Activated naive CD4-positive, alpha-beta T cell treated with anti-CD3 and anti-CD28 coated beads, Interleukin-2, amount 50 U/mL, for 24 hours (primary cell): Measurements from ENCODE around the gene RABGAP1L.
A peak's percentile ranks its signal among the peaks of the same experiment; 100 is the strongest.
"Not testable (repeated sequence)": the region's sequence is repeated elsewhere in the genome, so short reads cannot be mapped to it uniquely, and the experiment has no call there.

Source experiments
- H3K27ac Mint-ChIP-seq: one replicate; pipeline ENCODE4 v1.8.0; 2021; ENCODE audit warnings: mild to moderate bottlenecking, mixed read lengths
- H3K27me3 Mint-ChIP-seq: one replicate; pipeline ENCODE4 v1.8.0; 2021; ENCODE audit warnings: mixed read lengths
- H3K36me3 Mint-ChIP-seq: one replicate; pipeline ENCODE4 v1.8.0; 2021; ENCODE audit warnings: mixed read lengths
- H3K4me1 Mint-ChIP-seq: one replicate; pipeline ENCODE4 v1.8.0; 2021; ENCODE audit warnings: mixed read lengths
- H3K4me3 Mint-ChIP-seq: one replicate; pipeline ENCODE4 v1.8.0; 2021; ENCODE audit warnings: mild to moderate bottlenecking, mixed read lengths
- H3K9me3 Mint-ChIP-seq: one replicate; pipeline ENCODE4 v1.8.0; 2021; ENCODE audit warnings: mixed read lengths

The RABGAP1L gene

GRCh38 chr1:174322202-174322862 lies 163.0 kb downstream of the RABGAP1L start:
- peaks cover 49% of the 10 kb centered on the region for H3K9me3 Mint-ChIP-seq
- H3K27me3 Mint-ChIP-seq = no peaks in the 10 kb centered on the region
- H3K4me1 Mint-ChIP-seq = peaks cover 16% of the 10 kb centered on the region
- H3K4me3 Mint-ChIP-seq = no peak overlapping the region
- peaks cover 72% of the 10 kb centered on the region for H3K36me3 Mint-ChIP-seq
- no peak overlapping the region for H3K27ac Mint-ChIP-seq

DNA sequence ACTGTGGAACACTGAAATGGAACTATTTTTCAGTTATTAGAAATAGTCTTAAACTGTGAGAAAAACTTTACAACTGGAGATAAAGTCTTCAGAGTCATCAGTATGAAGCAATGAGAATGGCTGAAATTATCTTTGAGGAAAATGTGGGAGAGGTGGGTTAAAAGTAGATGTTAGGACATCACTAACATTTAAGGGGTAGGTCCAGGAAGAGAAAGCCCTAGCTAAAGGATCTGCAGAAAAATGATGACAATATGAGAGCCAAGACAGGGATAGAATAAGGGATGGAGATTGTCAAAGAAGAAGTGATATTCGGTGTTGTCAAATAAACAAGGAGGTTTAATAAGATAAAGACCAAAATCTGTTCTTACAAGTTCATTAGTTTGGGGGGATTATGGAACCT lies 165.2 kb downstream of the RABGAP1L start:
- Mint-ChIP-seq H3K27ac (no peak overlapping the region), H3K9me3 (peaks cover 37% of the 10 kb centered on the region), H3K27me3 (no peaks in the 10 kb centered on the region), H3K4me3 (no peak overlapping the region), H3K36me3 (peaks cover 55% of the 10 kb centered on the region), H3K4me1 (peaks cover 10% of the 10 kb centered on the region)

DNA sequence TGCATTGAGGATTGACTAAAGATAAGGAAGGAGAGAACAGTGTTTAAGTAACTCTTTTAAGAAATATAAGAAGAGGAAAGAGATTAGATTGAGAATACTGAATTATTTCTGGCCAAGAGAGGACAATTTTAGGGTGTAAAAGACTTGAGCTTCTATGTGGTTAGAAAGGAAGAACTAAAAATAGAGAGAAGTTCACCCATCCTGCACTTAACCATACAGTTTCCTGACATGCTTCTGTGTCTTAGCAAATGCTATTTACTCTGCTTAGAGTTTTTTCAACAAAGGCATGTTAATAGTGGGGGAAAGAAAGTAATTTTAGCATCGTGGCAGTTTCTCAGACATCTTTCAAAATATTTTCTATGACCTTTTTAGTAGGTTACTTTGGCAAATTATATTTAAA lies 165.6 kb downstream of the RABGAP1L start:
- peaks cover 10% of the 10 kb centered on the region for H3K4me1 Mint-ChIP-seq
- H3K27me3 Mint-ChIP-seq = no peaks in the 10 kb centered on the region
- H3K36me3 Mint-ChIP-seq = peaks cover 50% of the 10 kb centered on the region
- peaks cover 32% of the 10 kb centered on the region for H3K9me3 Mint-ChIP-seq
- no peak overlapping the region for H3K4me3 Mint-ChIP-seq
- H3K27ac Mint-ChIP-seq = no peak overlapping the region

- H3K27me3 Mint-ChIP-seq = no peaks in the 10 kb centered on the region
- no peak overlapping the region for H3K4me3 Mint-ChIP-seq
- H3K9me3 Mint-ChIP-seq = peaks cover 26% of the 10 kb centered on the region
- peaks cover 40% of the 10 kb centered on the region for H3K36me3 Mint-ChIP-seq
- peaks cover 13% of the 10 kb centered on the region for H3K4me1 Mint-ChIP-seq
- no peak overlapping the region for H3K27ac Mint-ChIP-seq
Observed at GRCh38 chr1:174326278-174326677, 167.0 kb downstream of the RABGAP1L start.

DNA sequence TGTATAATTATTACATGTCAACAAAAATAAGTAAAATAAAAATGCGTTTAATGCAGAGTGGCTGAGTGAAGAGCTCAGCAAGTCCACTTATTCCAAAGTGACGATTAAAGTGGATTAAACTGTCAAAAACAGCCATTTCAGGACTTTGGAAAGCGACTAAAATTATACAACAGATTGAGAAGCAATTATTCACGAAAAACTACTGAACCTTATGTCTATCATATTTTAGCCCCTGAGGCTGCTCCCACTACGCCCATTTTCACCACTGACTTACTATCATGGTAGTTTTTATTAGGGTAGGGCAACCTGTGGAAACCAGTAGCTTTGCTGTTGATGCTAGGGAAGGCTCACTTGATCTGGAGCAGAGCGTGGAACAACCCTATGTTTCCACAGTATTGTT lies 174.1 kb downstream of the RABGAP1L start:
- no peak overlapping the region for H3K4me3 Mint-ChIP-seq
- H3K9me3 Mint-ChIP-seq = no peaks in the 10 kb centered on the region
- H3K4me1 Mint-ChIP-seq = peaks cover 3% of the 10 kb centered on the region
- no peaks in the 10 kb centered on the region for H3K27me3 Mint-ChIP-seq
- peaks cover 10% of the 10 kb centered on the region for H3K36me3 Mint-ChIP-seq
- no peak overlapping the region for H3K27ac Mint-ChIP-seq

DNA sequence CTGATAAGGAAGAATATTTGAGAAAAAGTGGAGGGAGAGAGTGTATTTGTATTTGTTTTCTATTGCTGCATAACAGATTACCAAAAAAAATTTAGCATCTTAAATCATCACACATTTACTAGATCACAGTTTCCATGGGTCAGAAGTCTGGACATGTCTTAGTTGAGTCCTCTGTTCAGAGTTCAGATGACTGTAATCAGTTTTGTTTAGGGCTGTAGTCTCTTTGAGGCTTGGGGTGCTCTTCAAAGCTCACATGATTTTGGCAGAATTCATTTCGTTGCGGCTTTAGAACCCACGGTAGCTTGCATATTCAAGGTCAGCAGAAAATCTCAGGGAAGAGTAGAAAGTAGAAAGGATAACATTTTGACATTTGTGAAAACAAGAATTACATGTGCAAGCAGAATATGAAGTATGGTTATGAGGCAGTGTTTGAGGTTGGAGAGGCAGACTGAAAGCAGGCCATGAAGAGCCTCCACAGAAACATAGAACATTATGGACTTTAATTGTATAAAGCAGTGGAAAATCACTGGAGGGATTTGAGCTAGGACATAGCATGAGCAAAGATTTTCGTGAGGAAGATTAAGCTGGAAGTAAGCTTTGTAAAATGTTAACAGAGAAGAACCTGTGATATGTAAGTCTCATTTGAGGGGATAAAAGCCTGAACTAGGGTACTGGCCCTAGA lies 177.8 kb downstream of the RABGAP1L start:
- no peaks in the 10 kb centered on the region for H3K4me1 Mint-ChIP-seq
- H3K9me3 Mint-ChIP-seq = peaks cover 4% of the 10 kb centered on the region
- H3K27me3 Mint-ChIP-seq = no peaks in the 10 kb centered on the region
- H3K36me3 Mint-ChIP-seq = peaks cover 12% of the 10 kb centered on the region
- H3K4me3 Mint-ChIP-seq = no peak overlapping the region
- H3K27ac Mint-ChIP-seq = peak overlapping the region; percentile 0

GRCh38 chr1:174340404-174340803 lies 181.1 kb downstream of the RABGAP1L start:
- not testable (repeated sequence) for H3K27ac Mint-ChIP-seq, H3K36me3 Mint-ChIP-seq, H3K27me3 Mint-ChIP-seq, H3K4me3 Mint-ChIP-seq, H3K9me3 Mint-ChIP-seq
- H3K4me1 Mint-ChIP-seq = peaks cover 13% of the 10 kb centered on the region

GRCh38 chr1:174344162-174344561 lies 184.8 kb downstream of the RABGAP1L start:
- no peaks in the 10 kb centered on the region for H3K27me3 Mint-ChIP-seq
- H3K9me3 Mint-ChIP-seq = peaks cover 12% of the 10 kb centered on the region
- peaks cover 18% of the 10 kb centered on the region for H3K36me3 Mint-ChIP-seq
- H3K4me1 Mint-ChIP-seq = peaks cover 27% of the 10 kb centered on the region
- no peak overlapping the region for H3K27ac Mint-ChIP-seq
- H3K4me3 Mint-ChIP-seq = no peak overlapping the region

- Mint-ChIP-seq H3K4me3 (no peak overlapping the region), H3K27me3 (no peaks in the 10 kb centered on the region), H3K9me3 (no peaks in the 10 kb centered on the region), H3K27ac (no peak overlapping the region), H3K4me1 (peaks cover 8% of the 10 kb centered on the region), H3K36me3 (peaks cover 23% of the 10 kb centered on the region)
Observed at GRCh38 chr1:174352117-174352516, 192.8 kb downstream of the RABGAP1L start.

GRCh38 chr1:174352883-174353608 lies 193.7 kb downstream of the RABGAP1L start:
- Mint-ChIP-seq H3K4me3 (no peak overlapping the region), H3K9me3 (no peaks in the 10 kb centered on the region), H3K27ac (no peak overlapping the region)

GRCh38 chr1:174358344-174358743 lies 199.0 kb downstream of the RABGAP1L start:
- Mint-ChIP-seq H3K27me3 (no peaks in the 10 kb centered on the region), H3K4me3 (no peak overlapping the region), H3K4me1 (peaks cover 11% of the 10 kb centered on the region), H3K27ac (no peak overlapping the region), H3K9me3 (no peaks in the 10 kb centered on the region), H3K36me3 (peaks cover 19% of the 10 kb centered on the region)

More at GRCh38 chr1:174352883-174353608, 193.7 kb downstream of the RABGAP1L start:
- peaks cover 21% of the 10 kb centered on the region for H3K36me3 Mint-ChIP-seq
- no peaks in the 10 kb centered on the region for H3K27me3 Mint-ChIP-seq
- peaks cover 8% of the 10 kb centered on the region for H3K4me1 Mint-ChIP-seq

- Mint-ChIP-seq H3K9me3 (no peaks in the 10 kb centered on the region), H3K4me3 (no peak overlapping the region), H3K27ac (no peak overlapping the region), H3K4me1 (peaks cover 11% of the 10 kb centered on the region), H3K27me3 (no peaks in the 10 kb centered on the region), H3K36me3 (peaks cover 16% of the 10 kb centered on the region)
Observed at GRCh38 chr1:174358786-174359453, 199.6 kb downstream of the RABGAP1L start.

GRCh38 chr1:174359454-174359805 lies 200.1 kb downstream of the RABGAP1L start:
- Mint-ChIP-seq H3K27ac (no peak overlapping the region), H3K36me3 (peaks cover 16% of the 10 kb centered on the region), H3K4me3 (no peak overlapping the region), H3K9me3 (no peaks in the 10 kb centered on the region), H3K27me3 (no peaks in the 10 kb centered on the region), H3K4me1 (peaks cover 11% of the 10 kb centered on the region)

DNA sequence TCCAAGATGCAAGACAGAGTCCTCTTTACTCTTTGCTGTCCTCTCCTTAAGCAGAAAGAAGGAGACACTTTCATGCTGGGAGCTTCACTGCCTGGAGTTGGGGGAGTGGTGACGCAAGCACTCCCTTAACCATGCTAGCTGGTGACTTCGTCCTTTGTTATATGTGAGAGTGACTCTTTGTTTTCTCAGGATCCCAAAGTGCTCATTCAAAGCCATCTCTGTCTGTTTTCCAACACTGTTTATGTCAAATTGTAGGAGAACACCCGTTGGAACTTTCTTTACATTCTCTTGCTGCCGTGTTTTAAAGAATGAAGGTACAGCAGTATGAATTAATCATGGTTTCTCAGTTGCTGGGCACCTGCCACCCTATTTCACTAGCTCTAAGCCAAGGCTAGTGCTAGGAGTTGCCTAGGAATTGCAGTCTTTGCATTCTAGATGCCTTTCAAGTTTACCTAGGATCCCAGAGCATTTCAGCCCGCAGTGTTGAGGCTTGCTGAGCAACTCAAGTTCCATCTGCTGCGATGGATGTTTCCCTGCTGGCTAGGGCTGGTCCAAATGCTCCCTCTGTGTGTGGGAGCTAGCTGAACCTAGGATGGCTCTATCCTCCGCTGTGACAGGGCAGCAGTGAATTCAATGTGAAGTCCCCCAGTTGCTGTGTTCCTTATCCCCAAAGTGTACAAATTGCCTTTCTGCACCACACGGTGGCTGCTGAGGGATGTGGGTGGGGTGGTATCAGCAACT lies 205.8 kb downstream of the RABGAP1L start:
- Mint-ChIP-seq H3K27me3 (no peaks in the 10 kb centered on the region), H3K9me3 (no peaks in the 10 kb centered on the region), H3K4me1 (peaks cover 4% of the 10 kb centered on the region), H3K4me3 (no peak overlapping the region), H3K27ac (no peak overlapping the region), H3K36me3 (peaks cover 20% of the 10 kb centered on the region)

- H3K4me1 Mint-ChIP-seq = peaks cover 4% of the 10 kb centered on the region
- H3K27ac Mint-ChIP-seq = no peak overlapping the region
- no peaks in the 10 kb centered on the region for H3K9me3 Mint-ChIP-seq
- peaks cover 16% of the 10 kb centered on the region for H3K36me3 Mint-ChIP-seq
- H3K4me3 Mint-ChIP-seq = no peak overlapping the region
- H3K27me3 Mint-ChIP-seq = no peaks in the 10 kb centered on the region
Observed at GRCh38 chr1:174366946-174367345, 207.6 kb downstream of the RABGAP1L start.
